ENCODE results near the gene FAM107B.

FAM107B gene

GRCh38 chr10:14578060-14578952, 196.4 kb downstream of the FAM107B start:
- no peak for DNase-seq (ENCODE audit: low spot score)

GRCh38 chr10:14574885-14575284, 199.8 kb downstream of the FAM107B start:
- DNase-seq (ENCODE audit: low spot score), result no peak

GRCh38 chr10:14574291-14574690, 200.4 kb downstream of the FAM107B start:
- no peak for DNase-seq (ENCODE audit: low spot score)

DNA sequence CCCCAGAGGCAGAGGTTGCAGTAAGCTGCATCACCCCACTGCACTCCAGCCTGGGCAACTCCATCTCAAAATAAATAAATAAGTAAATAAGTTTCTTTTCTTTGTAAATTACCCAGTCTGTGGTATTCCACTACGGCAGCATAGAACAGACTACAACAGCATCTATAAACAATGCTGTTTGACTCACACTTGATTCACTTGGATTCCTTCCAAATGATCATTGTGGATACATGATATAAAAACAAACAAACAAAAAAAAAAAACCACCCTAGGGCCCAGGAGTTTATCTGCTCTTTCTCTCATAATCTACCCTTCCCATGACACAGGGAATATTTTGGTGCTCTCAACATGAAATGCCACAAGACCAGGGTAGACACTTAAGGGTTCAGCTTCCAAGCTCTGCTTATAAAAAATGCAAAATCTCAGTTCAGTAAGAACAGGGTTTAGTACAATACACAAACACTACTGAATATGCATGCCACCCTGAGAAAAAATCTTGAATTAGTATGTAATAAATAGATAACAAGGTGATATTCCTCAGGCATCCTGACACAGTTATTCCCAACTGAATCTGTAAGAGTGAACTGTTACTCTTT, 200.9 kb downstream of the FAM107B start:
- no peak for DNase-seq (ENCODE audit: low spot score)

GRCh38 chr10:14572811-14573210, 201.9 kb downstream of the FAM107B start:
- DNase-seq (ENCODE audit: low spot score), result no peak

DNA sequence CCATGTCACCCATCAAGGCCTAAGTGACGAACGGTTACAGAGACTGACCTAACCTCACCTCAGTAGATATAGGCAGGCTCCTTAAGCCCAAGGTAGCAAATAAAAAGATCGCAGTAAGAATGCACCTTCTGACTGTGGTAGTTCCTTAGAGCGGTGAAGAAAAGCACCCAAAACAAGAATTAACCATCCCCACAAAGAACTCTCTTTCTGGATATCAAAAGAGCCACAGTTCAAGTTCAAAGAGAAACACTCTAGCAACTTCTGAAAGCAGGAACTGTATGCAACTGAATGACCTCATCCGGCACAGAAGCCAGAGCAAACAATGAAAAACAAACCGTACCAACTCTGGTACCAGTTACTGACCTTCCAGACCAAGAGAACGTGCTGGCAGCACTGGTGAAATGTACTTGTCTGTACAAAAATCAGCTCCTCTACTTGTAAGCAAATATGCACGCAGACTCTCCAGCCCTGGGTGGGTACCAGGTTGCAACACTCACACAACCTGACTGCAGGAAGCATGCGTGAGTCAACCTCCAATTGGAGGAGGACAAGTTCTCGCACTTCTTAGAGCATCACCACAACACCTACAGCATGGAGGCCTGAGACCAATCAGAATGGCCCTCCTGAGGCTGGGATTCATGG, 202.7 kb downstream of the FAM107B start:
- no peak for DNase-seq (ENCODE audit: low spot score)

DNA sequence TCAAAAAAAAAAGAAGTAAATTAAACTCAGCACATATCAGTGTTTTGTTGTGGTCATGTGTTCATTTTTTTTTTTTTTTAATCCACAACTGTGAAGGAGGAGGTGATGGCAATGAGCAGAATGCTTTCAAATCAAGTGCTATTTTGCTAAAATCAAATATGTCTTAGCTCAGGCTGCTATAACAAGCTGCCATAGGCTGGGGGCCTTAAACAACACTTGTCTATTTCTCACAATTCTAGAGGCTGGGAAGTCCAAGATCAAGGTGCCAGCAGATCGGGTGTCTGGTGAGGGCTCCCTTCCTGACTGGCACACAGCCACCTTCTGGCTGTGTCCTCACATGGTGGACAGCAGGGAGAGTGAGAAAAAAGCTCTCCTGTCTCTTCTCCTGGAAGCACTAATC, 203.9 kb downstream of the FAM107B start:
- no peak for DNase-seq (ENCODE audit: low spot score)

- no peak for DNase-seq (ENCODE audit: low spot score)
These were observed 205.2 kb downstream of the FAM107B start for GRCh38 chr10:14569274-14570060.

DNA sequence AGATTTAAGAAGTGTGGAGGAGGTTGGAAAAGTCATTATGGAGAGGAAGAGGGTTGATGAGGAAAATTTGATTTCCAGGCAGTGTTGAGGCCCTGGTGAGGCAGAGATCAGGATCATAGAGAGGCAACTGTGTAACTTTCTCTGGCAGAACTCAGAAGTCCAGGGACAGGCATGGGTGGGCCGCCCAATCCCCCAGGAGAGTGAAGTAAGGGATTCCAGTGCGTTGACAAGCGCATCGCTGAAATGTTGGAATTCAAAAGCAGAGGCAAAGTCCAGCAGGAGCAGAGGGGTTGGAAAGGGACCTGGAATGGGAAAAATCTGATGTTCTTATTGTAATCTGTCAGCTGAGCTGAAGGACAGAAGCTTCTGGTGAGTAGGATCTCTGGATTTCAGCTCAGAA, 207.3 kb downstream of the FAM107B start:
- no peak for DNase-seq (ENCODE audit: low spot score)

DNA sequence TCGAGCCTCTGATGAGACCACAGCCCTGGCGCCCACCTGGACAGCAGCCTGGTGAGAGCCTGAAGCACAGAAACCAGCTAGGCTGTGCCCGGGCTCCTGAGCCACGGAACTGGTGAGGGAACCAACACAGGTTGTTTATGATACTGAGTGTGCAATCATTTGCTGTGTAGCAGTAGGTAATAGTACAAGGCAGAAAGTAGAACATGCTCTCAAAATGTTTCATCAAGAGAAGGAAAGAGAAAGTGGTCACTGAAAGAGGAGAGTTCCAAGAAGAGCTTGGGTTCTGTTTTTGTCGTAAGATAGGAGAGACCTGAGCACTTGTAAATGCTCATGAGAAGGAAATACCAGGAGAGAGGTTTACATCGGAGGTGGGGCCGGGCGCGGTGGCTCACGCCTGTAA, 208.2 kb downstream of the FAM107B start:
- DNase-seq (ENCODE audit: low spot score), result no peak

GRCh38 chr10:14565199-14565598, 209.5 kb downstream of the FAM107B start:
- DNase-seq (ENCODE audit: low spot score), result no peak

- DNase-seq (ENCODE audit: low spot score), result no peak
These were observed 210.4 kb downstream of the FAM107B start for GRCh38 chr10:14564268-14564744.

DNA sequence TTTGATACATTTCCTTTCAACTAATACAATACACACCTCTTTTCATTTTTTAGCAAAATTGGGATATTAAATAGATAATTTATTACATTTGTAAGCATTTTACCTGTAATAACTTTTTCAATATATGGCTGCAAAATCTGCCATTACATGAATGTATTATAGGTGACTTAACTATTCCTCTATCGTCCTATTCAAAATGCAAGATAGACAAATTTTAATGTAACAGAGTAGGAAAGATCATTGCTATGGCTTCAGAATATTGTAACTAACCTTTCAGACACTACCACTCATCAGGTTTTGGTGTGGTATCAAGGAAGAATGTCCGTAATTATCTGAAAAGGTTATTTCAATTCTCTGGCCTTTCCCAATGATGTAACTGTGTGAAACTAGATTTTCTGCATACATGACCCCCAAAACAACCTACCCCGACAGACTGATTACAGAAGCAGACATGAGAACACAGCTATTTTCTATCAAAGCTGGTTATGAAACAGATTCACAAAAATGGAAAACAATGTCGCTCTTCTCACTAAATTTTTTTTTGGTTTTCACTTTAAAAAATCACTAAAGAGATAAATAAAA, 211.2 kb downstream of the FAM107B start:
- DNase-seq (ENCODE audit: low spot score), result no peak

DNA sequence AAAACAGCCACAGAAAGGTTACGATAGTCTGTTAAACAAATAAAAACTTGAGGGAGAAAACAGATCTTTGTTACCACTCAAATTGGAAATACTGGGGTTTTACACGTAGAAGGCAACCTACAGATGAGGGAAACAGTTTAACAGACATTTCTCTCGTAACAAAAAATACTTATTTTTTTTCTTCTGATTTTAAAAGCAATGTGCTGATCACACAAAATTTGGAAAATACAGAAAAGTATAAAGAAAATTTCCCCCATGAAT, 211.7 kb downstream of the FAM107B start:
- no peak for DNase-seq (ENCODE audit: low spot score)

GRCh38 chr10:14562218-14563075, 212.2 kb downstream of the FAM107B start:
- no peak for DNase-seq (ENCODE audit: low spot score)

- DNase-seq (ENCODE audit: low spot score), result no peak
These were observed 213.6 kb downstream of the FAM107B start for GRCh38 chr10:14560791-14561765.

DNA sequence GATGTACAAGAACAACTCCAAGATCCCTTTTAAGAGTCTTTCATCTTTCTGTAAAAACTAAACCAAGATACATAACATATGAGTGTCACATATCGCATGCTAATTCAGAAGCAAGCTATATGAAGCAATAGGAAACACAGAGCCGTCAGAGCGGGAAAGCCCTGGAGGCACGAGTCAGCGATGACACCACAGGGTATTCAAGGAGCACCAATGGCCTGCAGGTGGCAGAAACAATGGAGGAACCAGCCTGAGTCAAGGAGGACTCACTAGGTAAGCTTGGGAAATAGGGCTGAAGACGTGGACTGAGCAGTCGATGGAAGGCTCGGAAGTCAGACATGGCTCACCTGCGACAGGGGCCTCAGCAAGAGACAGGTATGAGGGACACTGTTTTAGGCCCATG, 214.4 kb downstream of the FAM107B start:
- no peak for DNase-seq (ENCODE audit: low spot score)

GRCh38 chr10:14558025-14558424, 216.7 kb downstream of the FAM107B start:
- DNase-seq (ENCODE audit: low spot score), result no peak

- DNase-seq (ENCODE audit: low spot score), result no peak
These were observed 217.1 kb downstream of the FAM107B start for GRCh38 chr10:14557567-14557966.
